GM10266 (cell line): ENCODE data around the gene CLCN6.

Experiments used
- DNase-seq: peaks from one replicate; pipeline ENCODE4 v3.0.0; 2012; ENCODE audit errors: extremely low spot score
- TF ChIP-seq, protein P1 (sequence below): IDR thresholded peaks from 2 replicates; pipeline ENCODE4 v1.5.1; 2012; ENCODE audit warnings: mild to moderate bottlenecking, low read depth; ENCODE audit not compliant: control insufficient read depth, insufficient read depth; ENCODE audit errors: missing control alignments

Gene CLCN6

DNA sequence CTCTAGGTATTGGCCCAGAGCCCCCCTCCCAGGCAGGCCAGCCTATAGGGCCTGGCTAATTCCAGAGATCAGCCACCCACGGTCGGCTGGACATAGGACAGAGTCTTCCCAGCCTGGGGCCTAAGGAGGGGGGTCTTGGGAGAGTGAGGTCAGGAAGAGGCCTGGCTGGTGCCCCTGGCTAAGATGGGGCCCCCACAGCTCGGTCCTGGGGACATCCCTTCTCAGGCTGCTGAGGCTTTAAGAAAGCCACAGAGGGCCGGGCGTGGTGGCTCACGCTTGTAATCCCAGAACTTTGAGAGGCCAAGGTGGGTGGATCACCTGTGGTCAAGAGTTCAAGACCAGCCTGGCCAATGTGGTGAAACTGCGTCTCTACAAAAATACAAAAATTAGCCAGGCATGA lies 41.5 kb upstream of the CLCN6 start:
- no peak for DNase-seq
- TF ChIP-seq, protein P1, sequence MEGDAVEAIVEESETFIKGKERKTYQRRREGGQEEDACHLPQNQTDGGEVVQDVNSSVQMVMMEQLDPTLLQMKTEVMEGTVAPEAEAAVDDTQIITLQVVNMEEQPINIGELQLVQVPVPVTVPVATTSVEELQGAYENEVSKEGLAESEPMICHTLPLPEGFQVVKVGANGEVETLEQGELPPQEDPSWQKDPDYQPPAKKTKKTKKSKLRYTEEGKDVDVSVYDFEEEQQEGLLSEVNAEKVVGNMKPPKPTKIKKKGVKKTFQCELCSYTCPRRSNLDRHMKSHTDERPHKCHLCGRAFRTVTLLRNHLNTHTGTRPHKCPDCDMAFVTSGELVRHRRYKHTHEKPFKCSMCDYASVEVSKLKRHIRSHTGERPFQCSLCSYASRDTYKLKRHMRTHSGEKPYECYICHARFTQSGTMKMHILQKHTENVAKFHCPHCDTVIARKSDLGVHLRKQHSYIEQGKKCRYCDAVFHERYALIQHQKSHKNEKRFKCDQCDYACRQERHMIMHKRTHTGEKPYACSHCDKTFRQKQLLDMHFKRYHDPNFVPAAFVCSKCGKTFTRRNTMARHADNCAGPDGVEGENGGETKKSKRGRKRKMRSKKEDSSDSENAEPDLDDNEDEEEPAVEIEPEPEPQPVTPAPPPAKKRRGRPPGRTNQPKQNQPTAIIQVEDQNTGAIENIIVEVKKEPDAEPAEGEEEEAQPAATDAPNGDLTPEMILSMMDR, result no peak

DNA sequence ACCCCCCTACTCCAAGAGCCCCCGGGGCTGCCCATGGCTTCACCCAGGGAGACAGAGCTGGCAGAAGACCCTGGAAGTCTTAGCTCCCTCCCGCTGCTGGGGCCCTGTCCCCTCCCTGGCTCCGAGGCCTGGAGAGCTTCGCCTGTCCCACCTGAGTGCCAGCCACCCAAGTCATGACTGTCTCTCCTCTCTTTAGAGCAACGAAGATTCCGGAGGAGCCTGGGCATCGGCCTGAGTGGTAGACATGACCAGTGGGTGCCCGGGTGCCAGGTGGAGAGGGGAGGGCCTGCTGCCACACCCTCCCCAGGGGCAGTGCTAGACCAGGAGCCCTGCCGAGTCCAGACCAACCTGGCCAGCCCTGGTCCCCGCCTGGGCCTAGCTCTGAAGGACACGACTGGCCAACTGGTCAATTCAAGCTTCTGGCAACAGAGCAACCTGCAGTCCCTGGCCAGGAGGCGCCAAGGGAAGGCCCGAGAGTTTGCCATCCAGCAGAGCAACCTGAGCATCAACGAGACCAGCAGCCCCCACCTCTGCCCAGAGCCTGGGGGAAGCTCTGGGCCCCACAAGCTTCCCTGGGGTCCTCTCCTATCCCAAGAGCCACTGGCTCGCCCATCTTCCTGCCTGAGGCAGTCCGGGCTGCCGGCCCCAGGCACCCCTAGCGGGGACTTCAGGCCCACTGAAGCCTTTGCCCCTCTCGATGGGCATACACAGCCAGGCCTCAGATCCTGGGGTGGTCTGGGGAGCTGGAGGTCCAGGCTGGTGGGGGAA lies 40.1 kb upstream of the CLCN6 start:
- TF ChIP-seq, protein P1, result no peak

DNA sequence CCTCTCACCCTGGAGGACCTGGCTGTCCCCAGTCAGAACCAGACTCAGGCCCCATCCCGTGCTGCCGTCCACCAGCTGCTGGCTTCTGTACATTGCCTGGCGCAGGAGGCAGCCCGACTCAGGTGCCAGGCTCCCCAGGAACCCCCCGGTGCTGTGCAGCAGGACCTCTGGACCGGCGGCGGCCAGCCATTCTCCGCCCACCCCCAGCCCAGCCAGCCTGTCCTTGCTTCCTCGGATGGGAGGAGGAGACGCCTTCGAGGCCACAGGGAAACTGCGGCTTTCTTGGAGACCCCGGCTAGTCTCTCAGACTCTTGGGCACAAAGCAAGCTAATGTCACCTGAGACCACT lies 39.6 kb upstream of the CLCN6 start:
- no peak for DNase-seq
- TF ChIP-seq, protein P1, result no peak

More for the DNA sequence above, 40.1 kb upstream of the CLCN6 start:
- DNase-seq, result no peak

DNA sequence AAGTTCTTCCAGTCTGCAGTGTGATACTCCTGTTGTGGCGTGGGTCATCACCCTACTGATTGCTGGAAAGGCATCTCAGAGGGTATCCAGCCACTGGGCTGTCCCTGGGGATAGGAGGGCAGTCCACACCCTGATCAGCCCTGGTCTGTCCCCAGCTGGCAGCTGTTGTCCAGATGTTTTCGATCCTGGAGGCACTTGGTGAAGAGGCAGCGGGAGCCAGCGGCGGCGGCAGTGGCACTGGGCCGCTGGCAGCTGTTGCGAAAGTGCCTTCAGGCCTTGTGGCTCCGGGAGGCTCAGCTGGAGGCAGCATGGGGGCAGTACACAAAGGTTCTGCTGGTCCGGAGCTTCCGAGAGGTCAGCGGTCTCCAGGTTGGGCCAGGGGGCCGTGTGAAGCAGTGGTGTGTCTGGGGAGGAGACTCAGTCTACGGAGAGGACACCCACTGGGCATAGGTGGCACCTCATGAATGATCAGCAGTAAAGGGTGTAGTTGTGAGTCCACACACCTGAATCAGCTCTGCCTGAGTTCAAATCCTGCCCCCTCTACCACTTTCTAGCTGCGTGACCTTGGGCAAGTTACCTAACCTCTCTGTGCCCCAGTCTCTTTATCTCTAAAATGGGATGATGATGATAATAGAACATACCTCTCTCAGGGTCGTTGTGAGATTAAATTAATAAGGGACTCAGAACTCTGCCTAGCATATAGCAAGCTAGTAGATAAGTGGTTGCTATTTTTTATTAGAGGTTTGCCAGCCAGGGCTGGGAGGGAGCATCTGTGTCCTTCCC lies 37.9 kb upstream of the CLCN6 start:
- TF ChIP-seq, protein P1, result no peak
- DNase-seq, result no peak

DNA sequence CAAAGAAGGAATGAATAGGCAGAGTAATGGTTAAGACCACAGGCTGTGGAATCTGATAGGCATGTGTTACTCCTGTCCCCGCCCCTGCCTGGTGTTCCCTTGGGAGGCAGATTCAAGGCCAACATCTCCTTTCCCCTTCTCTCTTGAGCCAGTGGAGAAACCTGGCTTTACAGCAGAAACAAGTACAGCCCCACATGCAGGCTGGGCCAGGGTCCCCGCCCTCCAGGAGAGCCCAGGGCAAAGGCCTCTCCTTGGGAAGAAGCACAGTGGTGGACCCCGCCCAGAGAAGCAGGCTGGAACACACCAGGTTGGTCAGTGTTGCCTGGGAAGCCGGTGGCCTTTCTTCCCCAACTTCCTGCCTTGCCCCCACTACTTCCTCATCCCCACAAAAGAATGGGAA lies 37.2 kb upstream of the CLCN6 start:
- no peak for DNase-seq
- TF ChIP-seq, protein P1, result no peak

DNA sequence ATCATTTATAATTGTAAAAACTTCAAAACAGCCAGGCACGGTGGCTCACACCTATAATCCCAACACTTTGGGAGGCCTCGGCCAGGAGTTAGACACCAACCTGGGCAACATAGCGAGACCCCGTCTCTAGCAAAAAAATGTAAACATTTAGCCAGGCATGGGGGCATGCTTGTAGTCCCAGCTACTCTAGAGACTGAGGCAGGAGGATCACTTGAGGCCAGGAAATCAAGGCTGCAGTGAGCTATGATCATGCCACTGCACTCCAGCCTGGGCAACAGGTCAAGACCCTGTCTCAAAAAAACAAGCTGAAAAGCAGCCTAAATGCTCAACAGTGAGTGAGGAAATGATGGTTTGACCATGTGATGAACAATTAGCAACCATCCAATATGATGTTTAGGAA lies 36.7 kb upstream of the CLCN6 start:
- no peak for DNase-seq
- TF ChIP-seq, protein P1, result no peak

DNA sequence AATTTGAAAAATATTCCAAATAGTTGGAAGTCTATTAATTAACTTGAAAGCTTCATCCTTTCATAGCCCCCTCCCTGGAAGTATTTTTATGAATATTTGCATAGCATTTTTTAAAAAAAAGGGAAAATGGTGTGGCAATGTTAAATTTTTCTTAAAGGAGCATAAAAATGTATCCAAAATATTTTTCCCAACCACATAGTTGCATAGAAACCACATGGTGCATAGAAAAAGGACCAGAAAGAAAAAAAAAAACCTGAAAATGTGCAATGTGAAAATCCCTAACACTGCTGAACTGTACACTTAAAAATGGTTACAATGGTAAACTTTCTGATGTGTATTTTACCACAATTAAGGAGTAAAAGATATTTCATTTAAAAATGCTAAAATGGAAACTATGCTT lies 36.0 kb upstream of the CLCN6 start:
- no peak for DNase-seq
- TF ChIP-seq, protein P1, result no peak
